ENCODE data around the gene TAL1. TPM values are rescaled to one million over a fixed set of nuclear protein-coding genes. Genes with fewer than 3 reads are reported as not detected.

TAL1 gene
- total and polyA plus RNA-seq, 2 experiments from 2014 or later = not detected

- Mint-ChIP-seq H3K27me3 (ENCODE audit: insufficient read depth, low read depth, poor library complexity) (peaks cover 38% of the 10 kb centered on the region), H3K4me3 (no peak overlapping the region)
- H2AFZ ChIP-seq = no peak overlapping the region
Measured at GRCh38 chr1:47194311-47194710, 37.7 kb downstream of the TAL1 start.

More at GRCh38 chr1:47194311-47194710, 37.7 kb downstream of the TAL1 start:
- peaks cover 25% of the 10 kb centered on the region for H3K4me1 ChIP-seq (ENCODE audit: insufficient read depth)
- H3K9me2 ChIP-seq (ENCODE audit: insufficient read depth) = 0 out of 2 replicates have a peak, but pooled peaks cover 3% of the 10 kb centered on the region
- H3K4me1 Mint-ChIP-seq = peaks cover 36% of the 10 kb centered on the region
- no peak for ATAC-seq
- no peak overlapping the region for H3K27ac Mint-ChIP-seq
- peaks cover 42% of the 10 kb centered on the region for H3K27me3 ChIP-seq (ENCODE audit: insufficient read depth)
- no peaks in the 10 kb centered on the region for H3K36me3 Mint-ChIP-seq (ENCODE audit: low read depth)
- H3F3A ChIP-seq (replicated peaks; ENCODE audit: low read depth) = no peaks in the 10 kb centered on the region
- no peaks in the 10 kb centered on the region for H3K9me3 Mint-ChIP-seq
- no peaks in the 10 kb centered on the region for H3K79me2 ChIP-seq (replicated peaks; ENCODE audit: insufficient read depth)
- H3K4me2 ChIP-seq = no peak overlapping the region
- no peaks in the 10 kb centered on the region for H3K36me3 ChIP-seq (ENCODE audit: insufficient read depth)
- peaks cover 7% of the 10 kb centered on the region; the same call in 1 of the 2 replicates for H4K20me1 ChIP-seq (replicated peaks; ENCODE audit: insufficient read depth)
- DNase-seq (ENCODE audit: low spot score) = no peak
- TF ChIP-seq ZNF331 (CRISPR knock-in tag; IDR thresholded peaks at IDR 0.05; ENCODE audit: low read depth) (no peak), EZH2phosphoT487 (IDR thresholded peaks at IDR 0.05; ENCODE audit: unreplicated experiment) (no peak), ZNF462 (CRISPR knock-in tag; IDR thresholded peaks at IDR 0.05) (no peak), ETS1 (IDR thresholded peaks at IDR 0.05) (no peak), JUNB (IDR thresholded peaks at IDR 0.05; ENCODE audit: unreplicated experiment) (no peak), EZH2 (IDR thresholded peaks at IDR 0.05; ENCODE audit: low read depth, unreplicated experiment) (no peak), CREB1 (CRISPR knock-in tag; IDR thresholded peaks at IDR 0.05; ENCODE audit: low read depth) (no peak), NANOG (IDR thresholded peaks at IDR 0.05; ENCODE audit: borderline replicate concordance) (no peak), STAT1 (IDR thresholded peaks at IDR 0.05; ENCODE audit: unreplicated experiment) (no peak), ZNF114 (CRISPR knock-in tag; IDR thresholded peaks at IDR 0.05) (no peak), POLR2AphosphoS5 (IDR thresholded peaks at IDR 0.05; ENCODE audit: low read depth) (no peak)
- TF ChIP-seq, protein P1, sequence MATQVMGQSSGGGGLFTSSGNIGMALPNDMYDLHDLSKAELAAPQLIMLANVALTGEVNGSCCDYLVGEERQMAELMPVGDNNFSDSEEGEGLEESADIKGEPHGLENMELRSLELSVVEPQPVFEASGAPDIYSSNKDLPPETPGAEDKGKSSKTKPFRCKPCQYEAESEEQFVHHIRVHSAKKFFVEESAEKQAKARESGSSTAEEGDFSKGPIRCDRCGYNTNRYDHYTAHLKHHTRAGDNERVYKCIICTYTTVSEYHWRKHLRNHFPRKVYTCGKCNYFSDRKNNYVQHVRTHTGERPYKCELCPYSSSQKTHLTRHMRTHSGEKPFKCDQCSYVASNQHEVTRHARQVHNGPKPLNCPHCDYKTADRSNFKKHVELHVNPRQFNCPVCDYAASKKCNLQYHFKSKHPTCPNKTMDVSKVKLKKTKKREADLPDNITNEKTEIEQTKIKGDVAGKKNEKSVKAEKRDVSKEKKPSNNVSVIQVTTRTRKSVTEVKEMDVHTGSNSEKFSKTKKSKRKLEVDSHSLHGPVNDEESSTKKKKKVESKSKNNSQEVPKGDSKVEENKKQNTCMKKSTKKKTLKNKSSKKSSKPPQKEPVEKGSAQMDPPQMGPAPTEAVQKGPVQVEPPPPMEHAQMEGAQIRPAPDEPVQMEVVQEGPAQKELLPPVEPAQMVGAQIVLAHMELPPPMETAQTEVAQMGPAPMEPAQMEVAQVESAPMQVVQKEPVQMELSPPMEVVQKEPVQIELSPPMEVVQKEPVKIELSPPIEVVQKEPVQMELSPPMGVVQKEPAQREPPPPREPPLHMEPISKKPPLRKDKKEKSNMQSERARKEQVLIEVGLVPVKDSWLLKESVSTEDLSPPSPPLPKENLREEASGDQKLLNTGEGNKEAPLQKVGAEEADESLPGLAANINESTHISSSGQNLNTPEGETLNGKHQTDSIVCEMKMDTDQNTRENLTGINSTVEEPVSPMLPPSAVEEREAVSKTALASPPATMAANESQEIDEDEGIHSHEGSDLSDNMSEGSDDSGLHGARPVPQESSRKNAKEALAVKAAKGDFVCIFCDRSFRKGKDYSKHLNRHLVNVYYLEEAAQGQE (IDR thresholded peaks at IDR 0.05; ENCODE audit: unreplicated experiment) = no peak
- TF ChIP-seq, protein P2, sequence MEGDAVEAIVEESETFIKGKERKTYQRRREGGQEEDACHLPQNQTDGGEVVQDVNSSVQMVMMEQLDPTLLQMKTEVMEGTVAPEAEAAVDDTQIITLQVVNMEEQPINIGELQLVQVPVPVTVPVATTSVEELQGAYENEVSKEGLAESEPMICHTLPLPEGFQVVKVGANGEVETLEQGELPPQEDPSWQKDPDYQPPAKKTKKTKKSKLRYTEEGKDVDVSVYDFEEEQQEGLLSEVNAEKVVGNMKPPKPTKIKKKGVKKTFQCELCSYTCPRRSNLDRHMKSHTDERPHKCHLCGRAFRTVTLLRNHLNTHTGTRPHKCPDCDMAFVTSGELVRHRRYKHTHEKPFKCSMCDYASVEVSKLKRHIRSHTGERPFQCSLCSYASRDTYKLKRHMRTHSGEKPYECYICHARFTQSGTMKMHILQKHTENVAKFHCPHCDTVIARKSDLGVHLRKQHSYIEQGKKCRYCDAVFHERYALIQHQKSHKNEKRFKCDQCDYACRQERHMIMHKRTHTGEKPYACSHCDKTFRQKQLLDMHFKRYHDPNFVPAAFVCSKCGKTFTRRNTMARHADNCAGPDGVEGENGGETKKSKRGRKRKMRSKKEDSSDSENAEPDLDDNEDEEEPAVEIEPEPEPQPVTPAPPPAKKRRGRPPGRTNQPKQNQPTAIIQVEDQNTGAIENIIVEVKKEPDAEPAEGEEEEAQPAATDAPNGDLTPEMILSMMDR (conservative IDR thresholded peaks at IDR 0.05; ENCODE audit: low read depth in 2 of 2) = no peak
- no peak overlapping the region for H3K4me3 ChIP-seq
- no peak overlapping the region for H3K27ac ChIP-seq (ENCODE audit: low read depth)
